Amniotic epithelial cell (primary cell): Measurements from ENCODE around the gene CALM3.
A peak's percentile ranks its signal among the peaks of the same experiment; 100 is the strongest.

Experiments used
- DNase-seq: peaks from one replicate; pipeline ENCODE4 v3.0.0-alpha.2; 2010; ENCODE audit warnings: low read depth

Gene CALM3

DNA sequence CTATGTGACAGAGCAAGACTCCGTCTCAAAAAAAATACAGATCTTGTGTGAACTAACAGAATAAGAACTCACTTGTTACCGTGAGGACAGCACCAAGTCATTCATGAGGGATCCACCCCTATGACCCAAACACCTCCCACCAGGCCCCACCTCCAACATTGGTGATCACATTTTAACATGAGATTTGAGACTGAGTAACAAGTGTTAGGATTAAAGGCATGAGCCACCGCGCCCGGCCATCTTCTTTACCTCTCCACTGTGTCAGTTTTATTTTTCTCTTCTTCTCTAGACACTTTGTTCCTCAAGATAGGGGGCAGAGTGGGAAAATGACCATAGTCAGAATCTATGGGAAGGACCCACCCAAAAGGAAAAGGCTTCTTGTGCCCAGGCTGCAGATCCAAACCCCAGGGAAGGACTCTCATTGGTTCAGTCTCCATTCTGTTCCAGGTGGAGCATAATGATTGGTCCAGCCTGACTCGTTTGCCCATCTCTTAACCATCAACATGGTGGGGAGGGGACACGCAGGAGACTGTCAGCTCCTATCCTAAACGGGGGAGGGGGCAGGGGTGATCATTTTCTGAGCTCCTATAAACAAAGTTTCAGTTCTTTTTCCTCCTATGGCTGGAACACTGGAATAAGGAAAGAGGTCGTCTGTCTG is 1.3 kb upstream of the CALM3 start:
- no peak for DNase-seq

DNA sequence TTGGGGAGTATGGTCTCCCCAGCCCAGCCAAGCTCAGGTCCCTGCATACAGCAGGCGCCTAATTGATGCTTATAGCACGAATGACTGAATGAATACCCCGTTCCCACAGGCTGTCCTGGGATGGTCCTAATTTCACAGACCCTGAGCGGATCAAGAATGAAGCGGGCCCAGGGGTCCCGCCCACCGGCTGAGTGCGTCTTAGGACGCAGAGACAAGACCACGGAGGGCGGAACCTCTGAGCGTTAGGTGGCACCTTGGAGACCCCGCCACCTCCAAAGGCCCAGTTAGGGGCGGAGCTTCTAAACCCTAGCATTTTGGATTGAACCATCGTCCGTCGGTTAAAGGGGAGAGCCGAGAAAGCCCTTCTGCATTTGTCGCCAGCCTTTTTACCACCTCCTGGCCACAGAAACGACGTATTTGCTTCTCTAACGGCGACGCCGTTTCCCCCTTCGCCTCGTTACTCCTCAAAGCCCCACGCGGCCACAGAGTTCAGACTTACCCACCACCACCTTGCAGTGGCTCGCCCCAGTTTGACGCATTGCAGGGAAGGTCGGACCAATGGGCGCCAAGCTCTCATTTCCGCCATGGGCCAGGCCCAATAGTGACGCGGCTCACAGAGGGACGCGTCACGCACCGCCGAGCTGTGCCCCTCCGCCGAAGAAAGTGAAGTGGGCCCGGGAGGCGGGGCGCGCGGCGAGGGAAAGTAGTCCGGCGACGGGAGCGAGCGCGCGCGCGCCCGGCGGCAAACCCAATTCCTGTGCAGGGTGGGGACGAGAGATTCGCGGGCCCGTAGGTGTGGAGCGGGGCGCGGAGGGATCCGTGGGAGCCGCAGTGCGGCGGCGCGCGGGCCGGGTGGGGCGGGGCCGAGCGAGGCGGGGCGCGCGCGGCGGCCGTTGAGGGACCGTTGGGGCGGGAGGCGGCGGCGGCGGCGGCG is 479 bp upstream of the CALM3 start:
- peak; percentile 97 for DNase-seq

DNA sequence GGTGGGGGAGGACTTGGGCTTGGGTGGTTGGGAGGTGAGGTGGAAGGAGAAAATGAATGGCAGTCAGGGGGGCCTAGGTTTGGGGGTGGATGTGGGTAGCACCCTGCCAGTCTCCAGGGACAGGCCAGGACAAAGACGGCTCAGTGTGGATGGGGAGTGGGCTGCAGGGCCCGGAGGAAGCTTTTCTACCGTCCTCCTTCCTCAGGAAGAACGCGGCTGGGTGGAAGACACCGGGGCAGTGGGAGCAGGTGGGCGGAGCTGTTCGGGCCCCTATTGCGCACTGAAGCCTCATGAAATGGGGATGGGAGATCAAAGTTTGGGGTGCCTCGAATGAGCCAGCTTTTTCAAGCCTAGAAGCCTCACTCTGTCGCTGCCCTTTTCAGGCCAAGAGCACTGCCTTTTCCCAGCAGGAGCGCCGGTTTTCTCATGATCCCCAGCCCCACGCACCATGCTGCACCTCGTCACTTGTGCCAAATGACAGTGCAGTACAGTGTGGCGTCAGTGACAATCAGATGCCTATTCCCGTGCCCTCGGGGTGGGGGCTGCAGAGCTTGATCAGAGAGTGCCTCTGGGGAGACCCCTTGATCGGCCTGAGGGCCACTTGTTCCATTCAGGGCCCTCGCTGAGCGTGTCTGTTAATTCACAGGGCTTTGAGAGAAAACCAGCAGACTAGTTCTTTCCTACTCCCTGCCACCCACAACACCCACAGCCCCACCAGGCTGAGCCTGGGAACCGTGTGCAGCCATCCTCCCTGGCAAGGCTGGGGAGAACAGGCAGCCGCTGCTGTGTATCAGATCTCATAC is 1.5 kb downstream of the CALM3 start:
- DNase-seq: peak; percentile 33

DNA sequence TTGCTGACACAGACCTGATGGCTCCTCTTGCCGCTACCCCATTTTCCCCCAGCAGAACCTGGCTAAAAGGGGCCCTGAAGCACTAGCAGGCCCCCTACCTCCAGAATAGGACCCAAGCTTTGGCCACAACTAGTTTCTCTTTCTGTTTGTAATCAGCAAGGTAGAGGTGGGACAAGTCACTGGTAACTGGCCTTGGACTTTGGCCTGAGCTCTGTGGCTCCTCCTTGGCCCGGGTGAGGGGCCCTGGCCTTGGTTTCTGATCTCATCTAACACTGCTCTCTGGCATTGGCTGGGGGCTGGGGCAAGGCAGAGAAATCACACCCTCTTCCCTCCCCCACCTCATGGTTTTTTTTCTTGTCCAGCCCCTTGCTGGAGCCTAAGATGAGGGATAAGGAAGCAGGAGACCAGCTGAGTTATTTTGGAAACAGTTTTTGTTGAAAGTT is 2.1 kb downstream of the CALM3 start:
- DNase-seq: no peak

DNA sequence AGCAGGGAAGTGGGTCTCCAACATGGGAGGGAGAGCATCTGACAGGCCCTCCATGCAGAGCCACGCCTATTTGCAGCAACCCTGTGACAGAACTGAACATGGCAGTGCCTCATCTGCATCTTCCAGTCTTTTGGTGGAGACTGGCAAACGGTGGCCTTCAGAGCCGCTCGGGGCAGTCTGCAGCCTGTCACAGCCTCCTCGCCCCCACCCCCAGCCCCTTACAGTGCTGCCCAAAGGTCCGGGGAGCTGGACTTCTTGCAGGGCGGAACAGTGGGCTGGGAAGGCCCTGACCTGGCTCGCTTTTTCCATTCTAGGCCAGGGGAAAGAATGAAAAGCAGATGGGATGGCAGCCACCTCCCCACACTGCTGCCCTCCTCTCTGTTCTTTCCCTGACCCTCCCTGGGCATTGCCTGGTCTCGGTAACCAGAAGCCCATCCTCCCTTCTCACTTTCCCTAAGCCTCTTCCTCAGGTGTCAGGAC is 2.7 kb downstream of the CALM3 start:
- no peak for DNase-seq

DNA sequence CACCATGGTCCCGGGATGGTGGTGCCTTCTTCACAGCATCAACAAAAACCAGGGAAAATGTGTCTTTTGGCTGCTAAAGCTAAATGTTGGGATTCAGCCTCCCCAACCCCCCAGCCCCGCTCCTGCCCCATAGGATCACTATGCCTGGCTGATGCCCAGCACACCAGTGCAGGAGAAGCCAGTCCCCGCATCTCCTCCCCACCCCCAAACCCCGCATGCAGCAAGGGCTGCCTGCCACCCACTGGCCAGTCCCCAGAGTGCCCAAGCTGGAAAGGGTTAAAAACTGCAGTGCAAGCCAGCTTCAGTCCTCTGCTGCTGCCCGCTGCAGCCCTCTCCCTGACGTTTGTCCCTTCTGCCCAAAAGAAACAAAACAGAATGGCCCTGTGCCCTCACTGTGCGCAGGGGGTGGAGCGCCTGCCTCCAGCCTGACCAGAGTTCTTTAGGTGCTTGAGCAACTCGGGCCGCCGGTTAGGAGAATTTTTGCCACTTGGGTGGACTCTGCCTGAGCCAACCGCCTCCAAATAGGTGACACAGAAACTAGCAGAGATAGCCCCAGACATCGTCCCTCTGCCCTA is 3.7 kb downstream of the CALM3 start:
- DNase-seq: no peak

DNA sequence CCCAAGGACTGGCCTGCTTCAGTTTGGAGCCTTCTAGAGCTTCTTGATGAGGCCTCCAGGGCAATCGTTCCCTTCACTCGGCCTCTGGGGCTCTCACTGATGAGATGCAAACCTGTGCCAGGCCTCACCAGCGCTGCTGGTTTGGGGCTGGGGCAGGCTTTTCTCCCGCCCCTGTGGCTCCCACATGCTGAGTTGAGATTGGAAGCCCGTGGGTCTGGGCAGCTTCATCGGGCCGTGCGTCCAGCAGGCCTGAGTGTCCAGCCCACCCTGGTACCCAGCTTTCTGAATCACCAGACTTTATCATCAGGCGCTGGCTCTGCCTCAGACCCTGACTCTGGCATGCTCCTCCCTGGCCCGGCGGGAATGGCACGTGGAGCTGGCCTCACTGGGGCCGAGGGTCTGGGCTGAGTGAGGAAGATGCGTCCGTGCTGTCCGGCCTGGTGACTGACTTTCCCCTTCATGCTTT is 4.3 kb downstream of the CALM3 start:
- DNase-seq: no peak

DNA sequence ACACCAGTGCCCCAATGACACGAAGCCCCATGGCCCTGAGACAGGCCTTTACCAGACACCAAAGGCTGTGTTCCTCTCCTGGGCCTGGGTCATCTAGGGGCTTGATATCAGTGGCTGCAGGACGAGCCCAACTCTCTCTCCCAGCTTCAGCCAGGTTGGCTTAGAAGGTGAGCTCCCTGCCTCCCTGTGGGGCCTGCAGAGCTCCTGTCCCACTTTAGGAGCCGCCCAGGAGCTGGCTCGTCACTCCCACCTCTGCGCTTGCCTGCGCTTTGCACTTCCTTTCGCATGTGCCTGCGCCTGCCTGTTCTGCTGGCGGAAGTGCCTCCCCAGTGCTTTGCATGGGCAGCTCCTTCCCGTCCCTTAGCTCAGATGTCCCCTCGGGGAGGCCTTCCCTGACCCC is 4.9 kb downstream of the CALM3 start:
- DNase-seq: no peak

DNA sequence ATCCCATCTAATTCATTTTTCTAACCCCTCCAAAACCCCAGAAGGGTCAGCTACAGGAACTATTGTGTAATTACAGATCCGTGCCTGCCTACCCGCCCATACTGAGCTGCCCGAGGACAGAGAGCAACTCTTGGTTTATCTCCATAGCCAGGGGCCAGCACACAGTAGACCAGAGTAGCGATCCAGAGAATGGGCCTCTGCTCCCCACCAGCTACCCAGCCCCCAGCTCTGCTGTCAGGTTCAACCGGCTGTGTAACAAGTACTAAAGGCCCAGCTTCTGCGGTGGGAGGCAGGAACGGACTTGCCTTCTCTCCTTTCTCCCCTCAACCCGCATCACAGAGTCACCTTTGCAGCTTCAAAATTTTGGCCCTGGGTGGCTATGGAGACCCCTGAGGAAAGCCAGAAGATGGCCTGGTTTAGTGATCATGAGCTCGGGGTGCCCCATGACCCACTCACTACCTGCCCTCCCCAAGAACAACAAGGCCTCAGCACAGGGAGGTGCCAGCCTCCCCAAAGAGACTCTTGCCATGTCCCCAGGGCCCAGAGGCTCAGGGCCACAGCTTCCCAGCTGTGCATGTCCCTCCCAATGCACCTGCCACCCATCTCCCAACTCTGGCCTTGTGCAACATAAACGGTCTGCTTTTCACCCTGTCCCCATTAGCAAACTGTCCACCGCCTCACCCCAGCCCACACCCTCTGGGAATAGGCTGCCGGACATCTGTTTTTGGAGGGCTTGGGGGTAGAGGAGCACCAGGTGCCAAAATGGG is 5.7 kb downstream of the CALM3 start:
- no peak for DNase-seq

DNA sequence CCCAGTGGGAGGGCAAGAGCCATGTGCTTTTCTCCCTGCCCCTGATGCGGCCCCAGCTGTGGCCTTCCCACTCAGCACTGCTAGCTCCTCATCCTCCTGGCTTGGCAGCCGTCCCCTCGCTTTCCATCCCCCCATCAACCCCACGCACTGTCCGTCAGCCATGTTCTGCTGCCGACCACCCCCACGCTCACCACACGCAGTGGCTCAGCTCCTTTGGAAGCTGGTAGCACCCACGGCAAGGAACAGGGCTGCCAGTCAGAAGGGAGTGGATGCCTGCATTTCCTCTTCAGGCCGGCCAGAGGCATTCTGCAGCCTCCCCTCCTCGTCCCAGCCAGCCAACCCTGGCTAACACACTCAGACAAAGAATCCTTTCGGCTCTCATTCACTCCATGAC is 6.3 kb downstream of the CALM3 start:
- DNase-seq: no peak

DNA sequence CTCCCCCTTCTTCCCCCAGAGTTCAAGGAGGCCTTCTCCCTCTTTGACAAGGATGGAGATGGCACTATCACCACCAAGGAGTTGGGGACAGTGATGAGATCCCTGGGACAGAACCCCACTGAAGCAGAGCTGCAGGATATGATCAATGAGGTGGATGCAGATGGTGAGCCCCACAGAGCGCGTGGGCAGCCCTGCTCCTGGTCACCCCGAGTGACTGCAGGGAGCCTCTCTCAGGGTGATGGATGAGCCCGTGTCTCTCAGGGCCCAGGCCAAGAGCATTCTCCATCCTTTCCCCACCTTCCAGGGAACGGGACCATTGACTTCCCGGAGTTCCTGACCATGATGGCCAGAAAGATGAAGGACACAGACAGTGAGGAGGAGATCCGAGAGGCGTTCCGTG is 7.0 kb downstream of the CALM3 start:
- DNase-seq: no peak

DNA sequence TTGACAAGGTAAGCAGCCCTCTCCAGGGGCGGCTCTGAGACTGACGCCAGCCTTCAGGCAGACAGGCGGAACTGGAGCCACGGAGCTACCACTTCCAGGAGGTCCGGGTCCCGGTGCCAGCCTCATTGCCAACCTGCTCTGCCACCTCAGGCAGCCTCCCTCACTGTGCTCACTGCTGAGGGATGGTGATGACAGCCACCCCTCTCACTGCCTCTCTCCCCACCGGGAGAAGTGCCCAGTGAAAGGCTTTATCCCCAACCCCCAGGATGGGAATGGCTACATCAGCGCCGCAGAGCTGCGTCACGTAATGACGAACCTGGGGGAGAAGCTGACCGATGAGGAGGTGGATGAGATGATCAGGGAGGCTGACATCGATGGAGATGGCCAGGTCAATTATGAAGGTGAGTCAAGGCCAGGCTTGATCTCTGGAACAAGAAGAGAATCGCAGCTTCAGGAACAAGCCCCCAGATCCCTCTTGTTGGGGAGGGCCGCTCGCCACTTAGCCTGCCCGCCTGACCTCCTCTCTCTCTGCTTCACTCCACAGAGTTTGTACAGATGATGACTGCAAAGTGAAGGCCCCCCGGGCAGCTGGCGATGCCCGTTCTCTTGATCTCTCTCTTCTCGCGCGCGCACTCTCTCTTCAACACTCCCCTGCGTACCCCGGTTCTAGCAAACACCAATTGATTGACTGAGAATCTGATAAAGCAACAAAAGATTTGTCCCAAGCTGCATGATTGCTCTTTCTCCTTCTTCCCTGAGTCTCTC is 7.6 kb downstream of the CALM3 start:
- DNase-seq: no peak

DNA sequence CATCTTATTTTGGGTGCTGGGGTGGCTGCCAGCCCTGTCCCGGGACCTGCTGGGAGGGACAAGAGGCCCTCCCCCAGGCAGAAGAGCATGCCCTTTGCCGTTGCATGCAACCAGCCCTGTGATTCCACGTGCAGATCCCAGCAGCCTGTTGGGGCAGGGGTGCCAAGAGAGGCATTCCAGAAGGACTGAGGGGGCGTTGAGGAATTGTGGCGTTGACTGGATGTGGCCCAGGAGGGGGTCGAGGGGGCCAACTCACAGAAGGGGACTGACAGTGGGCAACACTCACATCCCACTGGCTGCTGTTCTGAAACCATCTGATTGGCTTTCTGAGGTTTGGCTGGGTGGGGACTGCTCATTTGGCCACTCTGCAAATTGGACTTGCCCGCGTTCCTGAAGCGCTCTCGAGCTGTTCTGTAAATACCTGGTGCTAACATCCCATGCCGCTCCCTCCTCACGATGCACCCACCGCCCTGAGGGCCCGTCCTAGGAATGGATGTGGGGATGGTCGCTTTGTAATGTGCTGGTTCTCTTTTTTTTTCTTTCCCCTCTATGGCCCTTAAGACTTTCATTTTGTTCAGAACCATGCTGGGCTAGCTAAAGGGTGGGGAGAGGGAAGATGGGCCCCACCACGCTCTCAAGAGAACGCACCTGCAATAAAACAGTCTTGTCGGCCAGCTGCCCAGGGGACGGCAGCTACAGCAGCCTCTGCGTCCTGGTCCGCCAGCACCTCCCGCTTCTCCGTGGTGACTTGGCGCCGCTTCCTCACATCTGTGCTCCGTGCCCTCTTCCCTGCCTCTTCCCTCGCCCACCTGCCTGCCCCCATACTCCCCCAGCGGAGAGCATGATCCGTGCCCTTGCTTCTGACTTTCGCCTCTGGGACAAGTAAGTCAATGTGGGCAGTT is 8.6 kb downstream of the CALM3 start:
- no peak for DNase-seq

DNA sequence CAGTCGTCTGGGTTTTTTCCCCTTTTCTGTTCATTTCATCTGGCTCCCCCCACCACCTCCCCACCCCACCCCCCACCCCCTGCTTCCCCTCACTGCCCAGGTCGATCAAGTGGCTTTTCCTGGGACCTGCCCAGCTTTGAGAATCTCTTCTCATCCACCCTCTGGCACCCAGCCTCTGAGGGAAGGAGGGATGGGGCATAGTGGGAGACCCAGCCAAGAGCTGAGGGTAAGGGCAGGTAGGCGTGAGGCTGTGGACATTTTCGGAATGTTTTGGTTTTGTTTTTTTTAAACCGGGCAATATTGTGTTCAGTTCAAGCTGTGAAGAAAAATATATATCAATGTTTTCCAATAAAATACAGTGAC is 9.3 kb downstream of the CALM3 start:
- DNase-seq: no peak

DNA sequence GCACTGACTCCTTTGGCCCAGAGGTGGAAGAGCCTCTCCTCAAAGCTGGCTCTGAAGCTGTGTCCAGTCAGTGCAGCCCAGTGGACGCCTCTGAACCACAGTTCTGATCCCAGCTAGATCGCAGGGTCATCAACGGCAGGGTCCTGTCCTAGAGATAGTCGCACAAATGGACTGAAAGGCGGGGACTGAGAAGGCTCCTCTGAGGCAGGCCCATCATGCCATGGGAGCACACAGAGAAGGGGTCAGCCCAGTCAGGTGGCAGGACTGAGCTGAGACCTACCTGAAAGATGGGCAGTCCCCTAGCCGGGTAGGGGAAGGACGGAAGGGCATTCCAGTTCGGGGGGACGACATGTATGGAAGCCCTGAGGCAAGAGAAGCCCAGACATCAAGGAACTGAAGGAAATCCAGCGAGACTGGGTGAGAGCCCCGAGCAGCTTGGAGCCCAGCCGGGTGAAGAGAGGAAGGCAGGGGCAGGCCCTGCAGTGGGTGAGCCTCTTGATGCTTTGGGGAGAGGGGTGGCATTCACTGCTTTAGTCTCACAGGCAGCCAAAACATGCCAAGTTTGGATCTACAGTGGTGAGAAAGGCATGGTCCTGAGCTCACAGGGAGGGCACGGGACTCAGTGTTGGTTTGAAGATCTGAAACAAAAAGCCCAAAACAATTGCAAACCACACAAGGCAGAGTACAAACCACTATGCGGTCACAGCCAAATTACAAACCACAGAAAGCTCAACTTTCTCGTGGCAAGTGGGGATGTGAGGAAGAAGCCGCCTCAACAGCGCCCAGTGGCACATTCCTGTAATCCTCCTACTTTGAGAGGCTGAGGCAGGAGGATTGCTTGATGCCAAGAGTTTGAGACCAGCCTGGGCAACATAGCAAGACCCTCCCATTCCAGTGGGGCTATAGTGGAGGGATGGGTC is 10.0 kb downstream of the CALM3 start:
- DNase-seq: no peak

DNA sequence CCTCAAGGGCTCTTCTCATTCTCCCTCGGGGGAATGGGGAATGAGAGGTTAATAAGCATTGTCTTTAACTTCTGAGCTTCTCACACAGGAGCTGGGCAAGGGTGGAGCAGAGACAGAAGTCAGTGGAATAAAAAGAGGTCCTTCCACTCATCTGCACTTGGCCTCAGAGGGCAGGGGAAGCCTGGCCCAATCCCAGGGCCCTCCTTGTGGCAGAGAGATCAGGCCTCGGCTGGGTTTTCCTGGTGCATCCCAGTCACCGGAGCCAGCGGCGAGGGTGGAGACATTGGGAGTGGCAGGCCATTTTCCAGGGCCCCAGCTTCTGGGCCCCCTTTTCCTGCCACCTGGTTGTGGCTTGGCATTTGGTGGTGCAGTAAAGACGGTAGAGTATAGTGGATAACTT is 10.6 kb downstream of the CALM3 start:
- no peak for DNase-seq

DNA sequence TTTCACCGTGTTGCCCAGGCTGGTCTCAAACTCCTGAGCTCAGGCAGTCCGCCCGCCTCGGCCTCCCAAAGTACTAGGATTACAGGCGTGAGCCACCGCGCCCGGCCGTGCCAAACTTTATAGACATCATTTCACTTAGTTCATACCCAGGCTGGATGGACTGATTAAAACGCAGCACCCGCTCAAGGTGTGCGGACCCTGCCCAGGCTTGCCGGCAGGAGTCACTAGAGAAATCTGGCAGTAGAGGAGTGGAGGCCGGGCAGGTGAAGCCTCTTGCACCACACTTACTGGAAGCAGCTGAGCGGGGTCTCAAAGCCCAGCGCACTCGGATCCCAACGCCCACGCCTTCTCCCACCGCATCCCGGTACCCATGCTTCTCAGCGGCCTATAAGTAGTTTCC is 12.4 kb downstream of the CALM3 start:
- DNase-seq: no peak

DNA sequence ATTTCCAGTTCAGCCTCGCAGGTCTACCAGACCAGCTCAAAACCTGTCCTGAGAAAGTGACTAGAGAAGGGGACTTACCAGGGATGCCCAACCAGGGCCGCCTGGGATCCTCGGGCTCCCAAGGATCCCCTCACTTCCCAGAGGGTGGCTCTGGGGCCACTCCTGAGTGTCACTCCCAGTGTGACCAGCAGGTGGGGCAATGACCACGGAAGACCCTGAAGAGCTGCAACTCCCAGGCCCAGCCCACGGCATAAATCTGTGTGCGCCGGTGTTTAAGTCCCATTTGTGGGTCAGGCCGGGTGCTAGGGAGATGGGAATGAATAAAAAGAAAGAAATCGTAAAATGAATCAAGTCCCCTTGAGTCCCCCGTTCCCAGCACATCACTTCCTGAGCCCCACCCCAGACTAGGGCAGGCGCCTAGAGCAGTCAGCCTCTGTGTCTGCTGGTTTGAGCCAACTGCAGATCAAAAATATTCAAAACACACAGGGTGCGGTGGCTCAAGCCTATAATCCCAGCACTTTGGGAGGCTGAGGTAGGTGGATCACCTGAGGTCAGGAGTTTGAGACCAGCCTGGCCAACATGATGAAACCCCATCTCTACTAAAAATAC is 13.1 kb downstream of the CALM3 start:
- peak; percentile 65 for DNase-seq
